HG02763 (cell line): Measurements from ENCODE around the gene ZIC1.

ENCODE experiments used
- ATAC-seq: cut with Tn5 transposase; IDR thresholded peaks from one replicate; pipeline ENCODE4 v1.9.1; 2021; ENCODE audit warnings: mild to moderate bottlenecking, moderate library complexity; ENCODE audit not compliant: unreplicated experiment

The ZIC1 gene

GRCh38 chr3:147394884-147395225 is 14.3 kb upstream of the ZIC1 start:
- ATAC-seq = no peak

- ATAC-seq = no peak
These were observed 13.1 kb upstream of the ZIC1 start for GRCh38 chr3:147395899-147396711.

DNA sequence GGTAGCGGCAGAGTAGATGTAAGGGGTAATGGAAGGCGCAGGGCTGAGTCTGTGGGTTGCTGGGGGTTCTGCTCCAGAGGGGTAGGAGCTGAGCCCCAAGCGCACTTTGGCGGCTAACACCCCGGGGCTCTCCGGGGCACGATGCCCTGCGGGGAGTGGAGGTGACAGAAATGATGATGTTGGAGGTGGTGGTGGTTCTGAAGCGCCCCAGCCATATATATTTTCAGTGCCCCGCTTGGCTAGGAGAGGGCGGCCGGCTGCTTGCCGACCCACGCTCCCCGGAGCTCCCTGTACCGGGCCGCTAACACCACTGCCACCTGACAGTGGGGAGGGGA is 12.5 kb upstream of the ZIC1 start:
- no peak for ATAC-seq

DNA sequence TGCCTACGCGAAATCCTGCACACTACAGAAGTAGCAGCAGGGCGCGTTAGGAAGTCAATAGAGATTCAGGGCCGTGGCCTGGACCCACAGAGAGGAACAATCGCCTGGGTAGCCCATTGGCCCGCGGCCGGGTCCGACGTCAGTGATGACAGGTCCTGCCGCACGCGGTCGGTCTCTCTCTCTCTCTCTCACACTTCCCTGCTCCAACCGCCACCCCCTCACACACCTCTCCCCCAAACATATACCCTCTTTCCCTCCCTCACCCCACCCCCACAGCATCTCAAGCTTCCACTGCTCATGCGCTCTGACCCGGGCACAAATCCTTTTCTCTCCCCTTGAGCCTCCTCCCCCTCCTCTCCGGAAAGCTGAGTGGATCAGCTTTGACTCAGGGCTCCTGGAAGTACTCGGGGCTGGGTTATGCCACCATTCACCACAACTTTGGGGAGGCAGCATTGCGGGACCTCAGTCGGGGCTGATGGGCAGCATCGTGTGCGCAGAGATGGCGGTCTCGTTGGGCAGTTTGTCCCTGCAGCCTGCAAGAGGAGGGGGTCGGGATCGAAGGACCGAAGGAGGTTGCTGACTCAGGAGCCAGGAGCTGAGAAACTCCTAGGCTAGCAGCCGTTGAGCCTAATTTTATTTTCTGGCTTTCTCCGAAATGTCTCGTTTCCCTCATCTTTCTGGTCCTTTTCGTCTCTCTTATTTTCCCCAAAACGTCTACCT is 11.8 kb upstream of the ZIC1 start:
- ATAC-seq = no peak

GRCh38 chr3:147397875-147398812 is 11.0 kb upstream of the ZIC1 start:
- no peak for ATAC-seq

- no peak for ATAC-seq
These were observed 10.2 kb upstream of the ZIC1 start for GRCh38 chr3:147398813-147399534.

DNA sequence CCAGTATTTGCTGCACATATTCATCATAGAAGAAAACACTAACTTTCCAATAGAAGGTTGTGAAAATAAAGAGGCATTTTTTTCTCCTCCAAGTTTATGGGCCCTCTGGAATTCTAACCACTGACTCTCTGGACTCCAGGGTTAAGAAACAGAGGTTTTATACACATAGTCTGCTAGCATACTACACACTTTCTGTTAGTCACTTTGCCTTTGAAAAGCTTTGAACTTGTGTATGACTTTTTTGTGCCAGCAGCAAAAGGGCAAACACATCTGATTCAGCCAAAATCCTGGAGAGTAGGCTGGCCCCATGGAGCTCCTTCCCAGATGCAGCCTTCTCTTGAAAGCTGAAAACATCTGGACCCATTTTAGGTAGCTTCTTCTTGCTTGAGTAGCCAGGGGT is 9.1 kb upstream of the ZIC1 start:
- ATAC-seq = no peak

DNA sequence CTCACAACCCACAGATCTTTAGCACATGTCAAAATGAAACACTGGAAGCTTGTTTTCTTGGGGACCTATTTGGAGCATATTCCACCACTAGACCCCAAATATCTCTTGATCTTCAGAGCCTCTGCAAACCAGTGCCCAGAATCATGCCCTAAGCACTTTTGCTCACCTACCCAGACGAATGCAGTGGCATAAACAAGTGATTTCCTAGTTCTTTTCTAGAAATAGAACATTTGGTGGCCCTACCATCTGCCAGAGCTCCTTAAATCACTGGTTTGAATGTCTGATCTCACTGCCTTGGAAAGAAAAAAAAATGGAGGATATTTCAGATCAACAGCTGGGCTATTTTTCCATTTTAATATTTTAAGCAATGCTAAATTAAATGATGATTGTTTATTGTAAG is 8.2 kb upstream of the ZIC1 start:
- ATAC-seq = no peak

GRCh38 chr3:147401421-147401820 is 7.7 kb upstream of the ZIC1 start:
- ATAC-seq = no peak

DNA sequence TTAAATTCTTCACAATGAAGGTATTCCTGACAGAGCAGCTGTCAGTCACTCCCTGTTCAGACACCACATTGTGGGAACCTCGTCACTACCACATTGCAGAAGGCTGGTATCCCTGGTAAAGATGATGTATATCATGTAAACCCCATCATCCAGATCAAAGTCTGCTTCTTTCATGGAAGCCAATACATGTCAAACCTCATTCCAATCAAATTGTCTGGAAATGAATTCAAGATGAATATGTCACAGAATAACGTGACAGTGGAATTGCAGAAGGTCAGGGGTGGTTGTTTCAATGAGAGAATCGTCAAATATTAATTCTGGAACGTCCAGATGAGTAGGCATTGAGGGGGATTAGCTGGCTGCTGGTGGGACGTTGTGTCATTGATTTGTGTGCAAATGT is 7.0 kb upstream of the ZIC1 start:
- ATAC-seq = no peak

DNA sequence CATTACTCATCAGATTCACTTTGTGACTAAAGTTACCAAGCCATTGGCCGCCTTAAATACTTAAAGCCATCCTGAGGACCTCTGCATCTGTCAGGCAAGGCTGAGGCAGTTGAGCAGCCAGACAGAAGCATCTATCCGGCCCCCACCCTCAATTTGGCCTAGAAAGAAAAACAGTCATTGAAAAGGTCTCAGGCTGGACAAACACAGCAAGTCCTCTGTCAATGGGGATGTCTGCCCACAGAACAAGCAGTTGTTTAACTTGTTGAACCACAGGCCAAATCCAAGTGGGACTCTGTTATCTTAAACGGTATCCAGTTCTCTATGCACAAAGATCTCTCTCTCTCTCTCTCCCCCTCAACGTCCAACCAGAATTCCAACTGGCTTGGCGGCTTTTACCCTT is 5.7 kb upstream of the ZIC1 start:
- no peak for ATAC-seq

DNA sequence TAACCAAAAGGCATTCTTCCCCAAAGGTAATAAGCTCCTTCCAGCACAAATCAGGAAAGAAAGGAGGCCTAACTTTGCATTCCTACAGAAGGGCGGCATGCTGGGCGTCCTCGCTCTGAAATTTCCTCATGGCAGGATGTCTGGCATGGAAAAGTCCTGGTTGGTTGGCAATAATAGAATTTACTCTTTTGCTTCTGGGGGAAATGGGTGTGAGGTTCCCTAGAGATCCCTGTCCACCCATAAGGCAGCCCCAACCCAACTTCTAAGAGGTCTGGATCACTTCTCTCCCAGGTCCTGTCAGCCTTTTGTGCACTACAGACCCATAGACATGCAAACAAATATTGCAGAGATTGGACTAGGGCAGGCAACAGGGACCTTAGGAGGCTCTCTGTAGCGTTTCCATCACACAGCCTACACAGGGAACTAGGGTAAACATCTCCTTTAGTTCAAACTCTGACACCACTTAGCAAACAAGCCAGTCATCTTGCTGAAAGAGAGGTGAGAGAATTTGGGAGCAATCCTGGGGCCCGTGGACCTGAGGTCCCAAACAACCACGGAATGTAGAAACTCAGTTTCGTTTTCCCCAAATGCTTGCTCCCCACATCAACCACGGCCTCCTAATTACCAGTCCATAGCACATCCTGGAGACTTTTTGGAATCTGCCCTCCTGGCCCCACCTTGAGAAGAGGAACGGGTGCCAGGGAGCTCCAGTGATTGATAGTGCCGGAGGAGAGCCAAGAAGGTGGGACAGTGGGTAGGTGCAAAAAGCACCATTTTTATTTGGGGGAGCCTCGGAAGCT is 5.0 kb upstream of the ZIC1 start:
- no peak for ATAC-seq

GRCh38 chr3:147404800-147405230 is 4.3 kb upstream of the ZIC1 start:
- no peak for ATAC-seq

GRCh38 chr3:147405231-147406027 is 3.7 kb upstream of the ZIC1 start:
- ATAC-seq = no peak

- ATAC-seq = no peak
These were observed 2.9 kb upstream of the ZIC1 start, which contains the start of gene ZIC4 for GRCh38 chr3:147406028-147406931. Gene ZIC4, minus strand, starts transcription at chr3:147406543. Its CDS starts 3,746 bp downstream, at chr3:147402797.

- no peak for ATAC-seq
These were observed 2.1 kb upstream of the ZIC1 start for GRCh38 chr3:147407114-147407497.

GRCh38 chr3:147407498-147408187 is 1.5 kb upstream of the ZIC1 start:
- ATAC-seq = no peak
